ENCODE data around the gene HIPK2. TPM values are rescaled to one million over a fixed set of nuclear protein-coding genes. Genes with fewer than 3 reads are reported as not detected.

Gene HIPK2
- total RNA-seq, 2 experiments from 2014 or later = 6.2 to 7.9 TPM

DNA sequence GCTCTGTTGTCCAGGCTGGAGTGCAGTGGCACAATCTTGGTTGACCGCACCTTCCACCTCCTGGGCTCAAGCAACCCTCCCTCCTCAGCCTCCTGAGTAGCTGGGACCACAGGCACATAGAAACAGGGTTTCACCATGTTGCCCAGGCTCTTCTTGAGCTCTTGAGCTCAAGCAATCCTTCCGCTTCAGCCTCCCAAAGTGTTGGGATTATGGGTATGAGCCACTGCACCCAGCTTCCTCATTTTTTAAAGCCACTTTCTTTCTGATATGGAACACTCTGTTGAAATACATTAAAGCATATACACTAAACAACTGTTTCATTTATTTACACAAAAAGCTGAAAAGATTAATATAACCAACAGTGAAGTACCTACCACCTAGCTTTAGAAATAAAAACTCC lies 137.1 kb downstream of the HIPK2 start:
- no TSS peak for BruUV-seq (replicated peaks)
- no peaks in the 10 kb centered on the region for H3K4me1 ChIP-seq (ENCODE audit: insufficient read depth, low read length, poor library complexity, severe bottlenecking)
- no peaks in the 10 kb centered on the region for H3K9me2 ChIP-seq (ENCODE audit: insufficient read depth, low read length)
- no peaks in the 10 kb centered on the region for H3K36me3 ChIP-seq (ENCODE audit: insufficient read depth, low read length)
- CTCF ChIA-PET (ENCODE audit: unreplicated experiment) = no interaction called here
- POLR2A ChIA-PET = interaction anchor here (0.7 kb wide), 1 partner anchor 187 kb away, joined by 6 read pairs; no protein-coding TSS in a partner anchor
- TF ChIP-seq, protein P1, sequence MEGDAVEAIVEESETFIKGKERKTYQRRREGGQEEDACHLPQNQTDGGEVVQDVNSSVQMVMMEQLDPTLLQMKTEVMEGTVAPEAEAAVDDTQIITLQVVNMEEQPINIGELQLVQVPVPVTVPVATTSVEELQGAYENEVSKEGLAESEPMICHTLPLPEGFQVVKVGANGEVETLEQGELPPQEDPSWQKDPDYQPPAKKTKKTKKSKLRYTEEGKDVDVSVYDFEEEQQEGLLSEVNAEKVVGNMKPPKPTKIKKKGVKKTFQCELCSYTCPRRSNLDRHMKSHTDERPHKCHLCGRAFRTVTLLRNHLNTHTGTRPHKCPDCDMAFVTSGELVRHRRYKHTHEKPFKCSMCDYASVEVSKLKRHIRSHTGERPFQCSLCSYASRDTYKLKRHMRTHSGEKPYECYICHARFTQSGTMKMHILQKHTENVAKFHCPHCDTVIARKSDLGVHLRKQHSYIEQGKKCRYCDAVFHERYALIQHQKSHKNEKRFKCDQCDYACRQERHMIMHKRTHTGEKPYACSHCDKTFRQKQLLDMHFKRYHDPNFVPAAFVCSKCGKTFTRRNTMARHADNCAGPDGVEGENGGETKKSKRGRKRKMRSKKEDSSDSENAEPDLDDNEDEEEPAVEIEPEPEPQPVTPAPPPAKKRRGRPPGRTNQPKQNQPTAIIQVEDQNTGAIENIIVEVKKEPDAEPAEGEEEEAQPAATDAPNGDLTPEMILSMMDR (conservative IDR thresholded peaks at IDR 0.05; ENCODE audit: low read length) = no peak
- TF ChIP-seq EZH2phosphoT487 (IDR thresholded peaks at IDR 0.05; ENCODE audit: borderline replicate concordance, low read depth, low read length) = no peak
- no peak overlapping the region for H2AFZ ChIP-seq (ENCODE audit: low read length)
- no peaks in the 10 kb centered on the region for H3K79me2 ChIP-seq (ENCODE audit: insufficient read depth, low read depth, low read length)
- H4K20me1 ChIP-seq (ENCODE audit: insufficient read depth, low read length) = no peaks in the 10 kb centered on the region
- no peak overlapping the region for H3K4me2 ChIP-seq (ENCODE audit: low read length)
- no peak overlapping the region for H3K4me3 ChIP-seq (ENCODE audit: low read depth, low read length, poor library complexity, severe bottlenecking)
- no peak for DNase-seq (ENCODE audit: low spot score)
- intact Hi-C loops (cut with micrococcal nuclease; ENCODE audit: unreplicated experiment) = no loop called here
- no peak overlapping the region for H3K27ac ChIP-seq (ENCODE audit: low read depth, low read length, poor library complexity, severe bottlenecking)
- H3K9me3 ChIP-seq (ENCODE audit: low read length) = no peaks in the 10 kb centered on the region

DNA sequence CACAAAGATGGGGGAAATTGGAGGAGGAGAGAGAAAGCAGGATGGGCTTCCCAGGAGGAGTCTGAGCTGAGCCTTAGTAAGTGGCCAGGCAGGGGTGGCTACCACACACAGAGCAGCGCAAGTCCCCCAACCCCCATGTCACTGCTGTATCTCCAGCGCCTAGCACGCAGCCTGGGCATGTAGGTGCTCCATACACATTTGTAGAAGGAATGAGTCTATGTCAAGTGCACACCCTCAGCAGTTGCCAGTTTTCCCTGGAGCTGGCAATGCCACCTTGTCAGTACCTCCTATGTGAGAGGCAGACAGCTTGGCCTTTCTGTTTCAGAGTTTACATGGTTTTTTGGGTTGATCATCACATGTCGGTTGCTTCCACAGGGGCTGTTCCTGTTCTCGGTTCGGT lies 138.2 kb downstream of the HIPK2 start:
- Histone ChIP-seq H4K20me1 (ENCODE audit: insufficient read depth, low read length) (no peaks in the 10 kb centered on the region), H3K4me1 (ENCODE audit: insufficient read depth, low read length, poor library complexity, severe bottlenecking) (no peaks in the 10 kb centered on the region), H3K27ac (ENCODE audit: low read depth, low read length, poor library complexity, severe bottlenecking) (no peak overlapping the region), H2AFZ (ENCODE audit: low read length) (no peak overlapping the region), H3K36me3 (ENCODE audit: insufficient read depth, low read length) (no peaks in the 10 kb centered on the region), H3K4me2 (ENCODE audit: low read length) (no peak overlapping the region), H3K9me2 (ENCODE audit: insufficient read depth, low read length) (no peaks in the 10 kb centered on the region), H3K9me3 (ENCODE audit: low read length) (no peaks in the 10 kb centered on the region), H3K4me3 (ENCODE audit: low read depth, low read length, poor library complexity, severe bottlenecking) (no peak overlapping the region), H3K79me2 (ENCODE audit: insufficient read depth, low read depth, low read length) (no peaks in the 10 kb centered on the region)
- BruUV-seq (replicated peaks) = no TSS peak
- ChIA-PET CTCF (ENCODE audit: unreplicated experiment) (no interaction called here), POLR2A (no interaction called here)
- no peak for DNase-seq (ENCODE audit: low spot score)
- intact Hi-C loops (cut with micrococcal nuclease; ENCODE audit: unreplicated experiment) = no loop called here
- TF ChIP-seq EZH2phosphoT487 (IDR thresholded peaks at IDR 0.05; ENCODE audit: borderline replicate concordance, low read depth, low read length) = no peak
- TF ChIP-seq, protein P1 (conservative IDR thresholded peaks at IDR 0.05; ENCODE audit: low read length) = no peak

- no peaks in the 10 kb centered on the region for H3K79me2 ChIP-seq (ENCODE audit: insufficient read depth, low read depth, low read length)
- H3K4me3 ChIP-seq (ENCODE audit: low read depth, low read length, poor library complexity, severe bottlenecking) = no peak overlapping the region
- BruUV-seq (replicated peaks) = no TSS peak
- TF ChIP-seq, protein P1 (conservative IDR thresholded peaks at IDR 0.05; ENCODE audit: low read length) = no peak
- TF ChIP-seq EZH2phosphoT487 (IDR thresholded peaks at IDR 0.05; ENCODE audit: borderline replicate concordance, low read depth, low read length) = no peak
- no peaks in the 10 kb centered on the region for H4K20me1 ChIP-seq (ENCODE audit: insufficient read depth, low read length)
- H3K9me2 ChIP-seq (ENCODE audit: insufficient read depth, low read length) = no peaks in the 10 kb centered on the region
- H3K4me1 ChIP-seq (ENCODE audit: insufficient read depth, low read length, poor library complexity, severe bottlenecking) = no peaks in the 10 kb centered on the region
- no peak overlapping the region for H3K27ac ChIP-seq (ENCODE audit: low read depth, low read length, poor library complexity, severe bottlenecking)
- H3K4me2 ChIP-seq (ENCODE audit: low read length) = no peak overlapping the region
- no peak for DNase-seq (ENCODE audit: low spot score)
- no peak overlapping the region for H2AFZ ChIP-seq (ENCODE audit: low read length)
- ChIA-PET CTCF (ENCODE audit: unreplicated experiment) (no interaction called here), POLR2A (no interaction called here)
- H3K9me3 ChIP-seq (ENCODE audit: low read length) = no peaks in the 10 kb centered on the region
- no peaks in the 10 kb centered on the region for H3K36me3 ChIP-seq (ENCODE audit: insufficient read depth, low read length)
- intact Hi-C loops (cut with micrococcal nuclease; ENCODE audit: unreplicated experiment) = no loop called here
Observed at GRCh38 chr7:139635526-139636302, 142.1 kb downstream of the HIPK2 start.
